Neural cell (in vitro differentiated cells): ENCODE data around the gene ARFIP2. TPM values are rescaled to one million over a fixed set of nuclear protein-coding genes. Genes with fewer than 3 reads are reported as not detected.

Experiments
- H2AFZ ChIP-seq: fragments of 200-600, 300-800 bp; sonication (generic), shearing (Covaris generic); 2 replicates; pipeline ENCODE4 v1.6.0; 2014; ENCODE audit warnings: low read depth, mild to moderate bottlenecking, antibody characterized with exemption, low read length, moderate library complexity
- H3F3A ChIP-seq: fragments of 200-600 bp; shearing (Covaris generic); 2 replicates; pipeline ENCODE4 v1.6.1; 2016; ENCODE audit warnings: mild to moderate bottlenecking, moderate library complexity, mixed read lengths, antibody characterized with exemption, low read length; ENCODE audit not compliant: insufficient read depth, poor library complexity, severe bottlenecking
- H3K27ac ChIP-seq: fragments of 200-600, 300-800 bp; sonication (generic), shearing (Covaris generic); 2 replicates; pipeline ENCODE4 v1.5.1; 2014; ENCODE audit warnings: mild to moderate bottlenecking, low read length, moderate library complexity
- H3K27me3 ChIP-seq: fragments of 300-800, 200-600 bp; sonication (generic), shearing (Covaris generic); 2 replicates; pipeline ENCODE4 v1.6.0; 2014; ENCODE audit warnings: mild to moderate bottlenecking, low read depth, low read length, moderate library complexity; ENCODE audit not compliant: insufficient read depth
- H3K36me3 ChIP-seq: fragments of 300-800, 200-600 bp; sonication (generic), shearing (Covaris generic); 2 replicates; pipeline ENCODE4 v1.5.1; 2014; ENCODE audit warnings: mild to moderate bottlenecking, antibody characterized with exemption, low read length, moderate library complexity; ENCODE audit not compliant: insufficient read depth
- H3K4me2 ChIP-seq: fragments of 300-800, 200-600 bp; sonication (generic), shearing (Covaris generic); 2 replicates; pipeline ENCODE4 v1.6.0; 2014; ENCODE audit warnings: mild to moderate bottlenecking, low read length
- H3K4me3 ChIP-seq: fragments of 300-800, 200-600 bp; sonication (generic), shearing (Covaris generic); 2 replicates; pipeline ENCODE4 v1.5.1; 2014; ENCODE audit warnings: mild to moderate bottlenecking, low read length, moderate library complexity
- H3K79me2 ChIP-seq: fragments of 200-600 bp; shearing (Covaris generic); replicated peaks from 2 replicates; pipeline ENCODE4 v1.6.0; 2014; ENCODE audit warnings: mild to moderate bottlenecking, low read length, moderate library complexity; ENCODE audit not compliant: insufficient read depth
- H3K9ac ChIP-seq: fragments of 300-800, 200-600 bp; sonication (generic), shearing (Covaris generic); 2 replicates; pipeline ENCODE4 v1.6.1; 2016; ENCODE audit warnings: mild to moderate bottlenecking, low read length, mixed read lengths
- H3K9me2 ChIP-seq: fragments of 200-600 bp; shearing (Covaris generic); 2 replicates; pipeline ENCODE4 v1.6.1; 2016; ENCODE audit warnings: mild to moderate bottlenecking, low read length, mixed read lengths; ENCODE audit not compliant: insufficient read depth
- H3K9me3 ChIP-seq: fragments of 200-600, 300-800 bp; sonication (generic), shearing (Covaris generic); 2 replicates; pipeline ENCODE4 v1.6.1; 2016; ENCODE audit warnings: mild to moderate bottlenecking, mixed run types, low read length, moderate library complexity, mixed read lengths
- H4K20me1 ChIP-seq: fragments of 200-600 bp; shearing (Covaris generic); 2 replicates; pipeline ENCODE4 v1.6.1; 2016; ENCODE audit warnings: mild to moderate bottlenecking, mixed run types; ENCODE audit not compliant: insufficient read depth
- CTCF ChIP-seq: fragments of 450-650 bp; IDR thresholded peaks from 2 replicates; pipeline ENCODE4 v1.5.1; 2014; ENCODE audit warnings: antibody characterized with exemption, mild to moderate bottlenecking, moderate library complexity; ENCODE audit not compliant: poor library complexity, severe bottlenecking
- EP300 ChIP-seq: fragments of 450-650 bp; conservative IDR thresholded peaks from 2 replicates; pipeline ENCODE4 v1.6.1; 2014; ENCODE audit warnings: antibody characterized with exemption, mild to moderate bottlenecking, moderate library complexity; ENCODE audit not compliant: poor library complexity, severe bottlenecking
- EZH2 ChIP-seq: fragments of 200-600, 300-800 bp; shearing (Covaris generic), sonication (generic); IDR thresholded peaks from 2 replicates; pipeline ENCODE4 v1.6.1; 2014; ENCODE audit warnings: antibody characterized with exemption, low read length, borderline replicate concordance, mild to moderate bottlenecking; ENCODE audit not compliant: insufficient read depth, poor library complexity, severe bottlenecking
- MXI1 ChIP-seq: fragments of 450-650 bp; conservative IDR thresholded peaks from 2 replicates; pipeline ENCODE4 v1.6.1; 2014; ENCODE audit warnings: antibody characterized with exemption, mild to moderate bottlenecking; ENCODE audit not compliant: poor library complexity, severe bottlenecking
- POLR2AphosphoS5 ChIP-seq: IDR thresholded peaks from 2 replicates; pipeline ENCODE4 v1.6.1; 2012
- RAD21 ChIP-seq: fragments of 450-650 bp; conservative IDR thresholded peaks from 2 replicates; pipeline ENCODE4 v1.6.1; 2014; ENCODE audit warnings: antibody characterized with exemption, mild to moderate bottlenecking, moderate library complexity
- REST ChIP-seq: IDR thresholded peaks from 2 replicates; pipeline ENCODE4 v1.6.1; 2012; ENCODE audit warnings: borderline replicate concordance
- SMC3 ChIP-seq: fragments of 450-650 bp; conservative IDR thresholded peaks from 2 replicates; pipeline ENCODE4 v1.6.1; 2014; ENCODE audit warnings: antibody characterized with exemption, mild to moderate bottlenecking, moderate library complexity; ENCODE audit not compliant: poor library complexity
- TAF1 ChIP-seq: IDR thresholded peaks from 2 replicates; pipeline ENCODE4 v1.6.1; 2012; ENCODE audit warnings: low read depth
- polyA plus RNA-seq: library from polyadenylated mRNA; depleted of rRNA; stranded (reverse); fragments of >200 nt; gene quantifications from 2 replicates; pipeline ENCODE4 v1.2.3, GENCODE V29; 2014

ARFIP2 gene
- polyA plus RNA-seq, 1 donor from 2014 or later = 83.7 TPM

GRCh38 chr11:6442441-6442840 is 38.7 kb downstream of the ARFIP2 start:
- no peak for TF ChIP-seq SMC3
- no peak for TF ChIP-seq RAD21
- TF ChIP-seq REST = no peak
- TF ChIP-seq POLR2AphosphoS5 = no peak
- no peak for TF ChIP-seq EP300
- no peak for TF ChIP-seq MXI1
- TF ChIP-seq EZH2 = no peak
- Histone ChIP-seq H3F3A (no peaks in the 10 kb centered on the region), H3K9me2 (no peaks in the 10 kb centered on the region), H3K4me3 (no peak overlapping the region), H4K20me1 (no peaks in the 10 kb centered on the region), H2AFZ (no peak overlapping the region), H3K4me2 (no peak overlapping the region), H3K27ac (no peak overlapping the region), H3K79me2 (no peaks in the 10 kb centered on the region), H3K9ac (no peak overlapping the region), H3K27me3 (no peaks in the 10 kb centered on the region), H3K9me3 (no peaks in the 10 kb centered on the region), H3K36me3 (no peaks in the 10 kb centered on the region)

- H3K27me3 ChIP-seq = no peaks in the 10 kb centered on the region
- H3K4me2 ChIP-seq = no peak within 1 kb of the TSS
- H3K4me3 ChIP-seq = no peak within 1 kb of the TSS
- H4K20me1 ChIP-seq = no peaks in the 10 kb centered on the region
- H3K36me3 ChIP-seq = no peaks in the 10 kb centered on the region
- H3K27ac ChIP-seq = no peak within 1 kb of the TSS
- no peaks in the 10 kb centered on the region for H3K9me3 ChIP-seq
- no peak within 1 kb of the TSS for H3K9ac ChIP-seq
- no peak within 1 kb of the TSS for H2AFZ ChIP-seq
- TF ChIP-seq RAD21 (no peak), TAF1 (no peak), EP300 (no peak), CTCF (no peak), MXI1 (no peak), REST (no peak), SMC3 (no peak), EZH2 (no peak), POLR2AphosphoS5 (no peak)
- no peaks in the 10 kb centered on the region for H3K79me2 ChIP-seq
- H3F3A ChIP-seq = no peaks in the 10 kb centered on the region
- no peaks in the 10 kb centered on the region for H3K9me2 ChIP-seq
Observed at GRCh38 chr11:6440906-6441358, 40.2 kb downstream of the ARFIP2 start, which contains the start of gene HPX. TSS of gene HPX (minus strand) at chr11:6440987. CDS start at chr11:6440963, 24 bp downstream.
